Body of pancreas (tissue), 4 donors: ENCODE results near the gene F2R.

Experiments
- CTCF ChIP-seq, 7 experiments: fragments of 450-650 bp in 4 of 7; fragments of 200-600 bp in 3 of 7; sonication (generic) in 3 of 7; IDR thresholded peaks; one replicate each; pipeline ENCODE4 v1.5.1; 2016 to 2019; ENCODE audit warnings: antibody characterized with exemption in 7 of 7
- POLR2A ChIP-seq, 3 donors: fragments of 450-650 bp; IDR thresholded peaks; one replicate each; pipeline ENCODE4 v1.6.1; 2016; ENCODE audit warnings: antibody characterized with exemption in 3 of 3, mild to moderate bottlenecking in 2 of 3

DNA sequence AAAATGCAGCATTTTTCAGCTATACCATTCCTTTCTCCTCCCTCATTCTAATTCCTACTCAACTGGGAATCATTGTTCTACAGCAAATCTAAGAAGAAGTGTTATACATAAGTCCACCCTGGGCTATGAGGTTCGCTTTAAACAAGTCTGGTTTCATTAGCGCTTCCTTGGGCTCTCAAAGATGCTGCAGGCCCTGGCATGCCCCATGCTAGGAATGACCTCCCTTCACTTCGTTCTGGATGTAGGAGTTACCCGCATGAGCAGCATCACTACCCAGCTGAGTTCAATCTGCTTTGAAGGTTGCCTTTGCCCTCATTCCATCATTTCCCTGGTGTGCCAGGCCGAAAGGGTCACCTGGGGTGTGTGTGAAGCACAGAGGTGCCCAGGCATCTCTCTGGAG lies 35.4 kb downstream of the F2R start:
- no peak for TF ChIP-seq CTCF (IDR thresholded peaks at IDR 0.05)
- TF ChIP-seq POLR2A (IDR thresholded peaks at IDR 0.05) = no peak
